ENCODE data around the gene C9.
"Not testable (repeated sequence)": the region's sequence is repeated elsewhere in the genome, so short reads cannot be mapped to it uniquely, and the experiment has no call there.

Gene C9

GRCh38 chr5:39333104-39333503 lies 31.2 kb downstream of the C9 start:
- H3K4me1 Mint-ChIP-seq, result peaks cover 10% of the 10 kb centered on the region
- H3K4me3 Mint-ChIP-seq, result no peak overlapping the region
- no peak overlapping the region for H3K27ac Mint-ChIP-seq
- H3K36me3 Mint-ChIP-seq (ENCODE audit: low read depth), result no peaks in the 10 kb centered on the region
- H3K9me3 Mint-ChIP-seq, result peaks cover 4% of the 10 kb centered on the region
- no peaks in the 10 kb centered on the region for H3K27me3 Mint-ChIP-seq (ENCODE audit: low read depth)
- no peak for TF ChIP-seq CTCF (IDR thresholded peaks at IDR 0.05; ENCODE audit: unreplicated experiment in 3 of 3)

GRCh38 chr5:39331861-39332381 lies 32.4 kb downstream of the C9 start:
- Mint-ChIP-seq H3K36me3 (ENCODE audit: low read depth) (no peaks in the 10 kb centered on the region), H3K4me3 (no peak overlapping the region), H3K27me3 (ENCODE audit: low read depth) (no peaks in the 10 kb centered on the region), H3K4me1 (peaks cover 6% of the 10 kb centered on the region), H3K9me3 (peaks cover 4% of the 10 kb centered on the region), H3K27ac (no peak overlapping the region)
- no peak for TF ChIP-seq CTCF (IDR thresholded peaks at IDR 0.05; ENCODE audit: unreplicated experiment in 3 of 3)

GRCh38 chr5:39328731-39329130 lies 35.6 kb downstream of the C9 start:
- H3K4me3 Mint-ChIP-seq, result no peak overlapping the region
- H3K36me3 Mint-ChIP-seq (ENCODE audit: low read depth), result no peaks in the 10 kb centered on the region
- H3K27ac Mint-ChIP-seq, result no peak overlapping the region
- H3K4me1 Mint-ChIP-seq, result no peaks in the 10 kb centered on the region
- no peaks in the 10 kb centered on the region for H3K9me3 Mint-ChIP-seq
- TF ChIP-seq CTCF (IDR thresholded peaks at IDR 0.05; ENCODE audit: unreplicated experiment in 3 of 3), result no peak
- H3K27me3 Mint-ChIP-seq (ENCODE audit: low read depth), result no peaks in the 10 kb centered on the region

- no peaks in the 10 kb centered on the region for H3K4me1 Mint-ChIP-seq
- TF ChIP-seq CTCF (IDR thresholded peaks at IDR 0.05; ENCODE audit: unreplicated experiment in 3 of 3), result no peak
- H3K27me3 Mint-ChIP-seq (ENCODE audit: low read depth), result no peaks in the 10 kb centered on the region
- H3K36me3 Mint-ChIP-seq (ENCODE audit: low read depth), result no peaks in the 10 kb centered on the region
- no peaks in the 10 kb centered on the region for H3K9me3 Mint-ChIP-seq
- H3K4me3 Mint-ChIP-seq, result no peak overlapping the region
- H3K27ac Mint-ChIP-seq, result no peak overlapping the region
Measured at GRCh38 chr5:39323542-39323941, 40.8 kb downstream of the C9 start.

- H3K36me3 Mint-ChIP-seq (ENCODE audit: low read depth), result no peaks in the 10 kb centered on the region
- peaks cover 9% of the 10 kb centered on the region for H3K9me3 Mint-ChIP-seq
- no peaks in the 10 kb centered on the region for H3K4me1 Mint-ChIP-seq
- H3K27ac Mint-ChIP-seq, result no peak overlapping the region
- no peaks in the 10 kb centered on the region for H3K27me3 Mint-ChIP-seq (ENCODE audit: low read depth)
- no peak overlapping the region for H3K4me3 Mint-ChIP-seq
- no peak for TF ChIP-seq CTCF (IDR thresholded peaks at IDR 0.05; ENCODE audit: unreplicated experiment in 3 of 3)
Measured at GRCh38 chr5:39319395-39319794, 44.9 kb downstream of the C9 start.

- H3K4me3 Mint-ChIP-seq; H3K36me3 Mint-ChIP-seq (ENCODE audit: low read depth); H3K4me1 Mint-ChIP-seq; H3K9me3 Mint-ChIP-seq; H3K27me3 Mint-ChIP-seq (ENCODE audit: low read depth); H3K27ac Mint-ChIP-seq: not testable (repeated sequence)
Measured at GRCh38 chr5:39316464-39316863, 47.8 kb downstream of the C9 start.
